Mesangial cell (primary cell): ENCODE measurements around the gene TOMM20. TPM values are rescaled to one million over a fixed set of nuclear protein-coding genes. Genes with fewer than 3 reads are reported as not detected.

ENCODE experiments used
- total RNA-seq: library from RNA; depleted of rRNA; stranded (reverse); fragments of >200 nt; gene quantifications from 2 replicates; pipeline ENCODE4 v1.2.3, GENCODE V29; 2015

The TOMM20 gene
- total RNA-seq = 74.3 and 85.9 TPM in 2 replicates

GRCh38 chr1:235128456-235129328, at the start of gene TOMM20:
Gene TOMM20, minus strand, starts transcription at chr1:235128837. Its CDS starts 122 bp downstream, at chr1:235128715.

GRCh38 chr1:235160957-235161684, 32.5 kb upstream of the TOMM20 start, which contains the start of gene RBM34:
Gene RBM34, minus strand, starts transcription at chr1:235161250. Its CDS starts 24 bp downstream, at chr1:235161226.

Other genes with a start within 250 kb of the TOMM20 start
- gene RBM34, start 32.4 kb upstream of the TOMM20 start, total RNA-seq = 26.6 and 31.0 TPM in 2 replicates
- 6.8 and 10.1 TPM in 2 replicates for gene ARID4B, start 199.3 kb upstream of the TOMM20 start, total RNA-seq
- 10.9 and 18.1 TPM in 2 replicates for gene GGPS1, start 199.7 kb upstream of the TOMM20 start, total RNA-seq
- gene TBCE, start 238.6 kb upstream of the TOMM20 start, total RNA-seq = 14.8 and 25.6 TPM in 2 replicates